ENCODE measurements around the gene MYO9A.

The MYO9A gene

DNA sequence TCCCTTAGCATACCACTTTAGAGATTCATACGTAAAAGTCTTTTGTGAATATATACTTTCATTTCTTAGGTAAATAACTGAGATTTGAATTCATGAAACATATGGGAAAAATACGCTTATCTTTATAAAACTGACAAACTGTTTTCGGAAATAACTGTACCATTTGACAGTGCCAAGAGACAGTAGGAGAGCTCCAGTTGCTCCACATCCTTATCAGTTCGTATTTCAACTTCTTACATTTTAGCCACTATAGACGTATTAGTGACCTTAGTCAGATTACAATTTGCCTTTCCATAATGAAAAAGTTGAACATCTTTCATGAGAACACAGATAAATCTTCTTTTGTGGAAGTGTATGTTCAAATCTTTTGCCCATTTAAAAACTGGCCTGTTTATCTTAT, 174.1 kb downstream of the MYO9A start:
- no peaks in the 10 kb centered on the region for H3K36me3 ChIP-seq (ENCODE audit: control insufficient read depth, insufficient read depth, low read length)
- H3K4me3 ChIP-seq (ENCODE audit: low read length) = no peak overlapping the region

DNA sequence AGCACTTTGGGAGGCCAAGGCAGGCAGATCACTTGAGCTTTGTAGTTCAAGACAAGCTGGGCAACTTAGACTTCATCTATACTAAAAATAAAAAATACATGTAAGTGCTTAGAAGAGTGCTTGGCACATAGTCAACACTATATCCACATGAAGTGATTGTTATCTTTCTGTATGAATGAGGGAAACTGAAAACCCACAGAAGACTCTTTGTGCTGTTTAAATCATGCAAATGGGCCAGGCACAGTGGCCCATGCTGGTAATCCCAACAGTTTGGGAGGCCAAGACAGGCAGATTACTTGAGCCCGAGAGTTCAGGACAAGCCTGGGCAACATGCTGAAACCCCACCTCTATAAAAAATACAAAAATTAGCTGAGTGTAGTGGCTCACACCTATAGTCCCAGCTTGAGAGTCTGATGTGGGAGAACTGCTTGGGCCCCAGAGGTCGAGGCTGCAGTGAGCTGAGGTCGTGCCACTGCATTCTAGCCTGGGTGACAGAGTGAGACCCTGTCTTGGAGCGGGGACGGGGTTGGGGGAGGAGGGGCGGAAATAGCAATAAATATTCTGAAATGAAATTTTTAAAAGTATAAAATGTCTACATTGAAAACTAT, 177.9 kb downstream of the MYO9A start:
- no peak overlapping the region for H3K4me3 ChIP-seq (ENCODE audit: low read length)
- H3K27me3 ChIP-seq (ENCODE audit: control insufficient read depth, insufficient read depth, low read length) = no peaks in the 10 kb centered on the region

More for the DNA sequence above, 174.1 kb downstream of the MYO9A start:
- Histone ChIP-seq H3K4me1 (ENCODE audit: control insufficient read depth, insufficient read depth, low read length) (no peaks in the 10 kb centered on the region), H3K27me3 (ENCODE audit: control insufficient read depth, insufficient read depth, low read length) (no peaks in the 10 kb centered on the region), H3K27ac (ENCODE audit: low read depth, low read length) (no peak overlapping the region), H3K9ac (ENCODE audit: low read length) (no peak overlapping the region)

DNA sequence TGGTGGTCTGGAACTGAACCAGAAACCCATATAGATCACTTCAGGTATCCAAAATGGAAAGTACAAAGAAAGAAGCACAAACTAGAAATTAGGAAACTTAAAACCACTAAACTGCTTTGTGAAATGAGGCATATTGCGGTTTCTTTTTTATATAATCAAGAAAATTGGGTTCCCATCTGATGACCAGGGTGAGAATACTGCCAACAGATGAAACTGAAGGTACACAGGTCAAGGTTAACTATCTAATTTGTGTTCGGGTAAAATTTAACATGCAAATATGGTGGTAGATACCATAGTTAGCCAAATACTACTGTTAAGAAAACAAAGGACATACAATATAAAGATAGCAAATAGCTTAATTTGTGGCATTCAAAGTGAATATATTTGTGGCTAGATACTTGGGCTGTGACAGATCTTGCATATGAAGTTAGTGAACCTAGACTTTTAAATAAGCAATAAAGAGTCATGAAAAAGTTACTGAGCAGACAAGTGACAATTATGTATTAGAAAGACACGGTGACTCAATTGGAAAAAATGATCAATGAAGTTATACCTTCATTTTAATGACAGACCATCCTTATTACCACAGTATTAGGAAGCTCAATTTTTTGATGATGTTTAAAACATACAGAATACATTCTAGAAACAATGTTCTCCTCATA, 180.2 kb downstream of the MYO9A start:
- Histone ChIP-seq H3K27me3 (ENCODE audit: control insufficient read depth, insufficient read depth, low read length) (no peaks in the 10 kb centered on the region), H3K9ac (ENCODE audit: low read length) (no peak overlapping the region), H3K4me1 (ENCODE audit: control insufficient read depth, insufficient read depth, low read length) (no peaks in the 10 kb centered on the region), H3K4me3 (ENCODE audit: low read length) (no peak overlapping the region), H3K36me3 (ENCODE audit: control insufficient read depth, insufficient read depth, low read length) (peaks cover 2% of the 10 kb centered on the region), H3K27ac (ENCODE audit: low read depth, low read length) (no peak overlapping the region)

More for the DNA sequence above, 177.9 kb downstream of the MYO9A start:
- H3K27ac ChIP-seq (ENCODE audit: low read depth, low read length) = no peak overlapping the region
- H3K4me1 ChIP-seq (ENCODE audit: control insufficient read depth, insufficient read depth, low read length) = no peaks in the 10 kb centered on the region
- H3K36me3 ChIP-seq (ENCODE audit: control insufficient read depth, insufficient read depth, low read length) = peaks cover 2% of the 10 kb centered on the region
- H3K9ac ChIP-seq (ENCODE audit: low read length) = no peak overlapping the region

DNA sequence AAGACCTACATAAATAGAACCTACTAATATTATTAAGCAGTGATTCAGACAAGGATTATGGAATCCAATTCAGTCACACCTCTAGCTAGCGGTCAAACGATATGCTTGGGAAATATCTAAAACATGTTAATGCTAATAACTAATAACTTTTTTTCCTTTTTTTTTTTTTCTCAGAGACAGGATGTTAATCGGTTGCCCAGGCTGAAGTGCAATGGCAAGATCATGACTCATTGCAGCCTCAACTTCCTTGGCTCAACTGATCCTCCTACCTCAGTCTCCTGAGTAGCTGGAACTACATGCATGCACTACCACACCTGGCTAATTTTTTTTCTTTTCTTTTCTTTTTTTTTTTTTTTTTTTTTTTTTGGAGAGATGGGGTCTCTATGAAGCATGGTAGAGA, 183.5 kb downstream of the MYO9A start:
- no peaks in the 10 kb centered on the region for H3K4me1 ChIP-seq (ENCODE audit: control insufficient read depth, insufficient read depth, low read length)
- no peak overlapping the region for H3K9ac ChIP-seq (ENCODE audit: low read length)
- H3K27ac ChIP-seq (ENCODE audit: low read depth, low read length) = no peak overlapping the region
- H3K36me3 ChIP-seq (ENCODE audit: control insufficient read depth, insufficient read depth, low read length) = peaks cover 8% of the 10 kb centered on the region
- H3K27me3 ChIP-seq (ENCODE audit: control insufficient read depth, insufficient read depth, low read length) = no peaks in the 10 kb centered on the region
- no peak overlapping the region for H3K4me3 ChIP-seq (ENCODE audit: low read length)

DNA sequence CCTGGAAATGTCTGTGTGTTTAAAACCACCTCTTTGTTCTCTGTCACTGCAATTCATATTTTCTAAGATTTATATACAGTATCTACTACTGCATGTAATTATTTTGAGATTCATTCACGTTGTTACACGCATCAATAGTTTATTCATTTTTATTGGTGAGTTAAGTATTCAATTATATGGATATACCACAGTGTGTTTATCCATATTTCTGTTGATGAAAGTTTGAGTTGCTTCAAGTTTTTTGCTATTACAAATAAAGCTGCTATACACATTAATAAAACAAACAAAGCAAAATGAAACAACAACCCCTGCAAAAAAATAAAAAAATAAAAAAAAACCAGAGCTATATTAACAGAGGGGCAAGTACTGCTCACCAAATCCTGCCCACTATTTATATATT, 185.3 kb downstream of the MYO9A start:
- Histone ChIP-seq H3K27ac (ENCODE audit: low read depth, low read length) (no peak overlapping the region), H3K27me3 (ENCODE audit: control insufficient read depth, insufficient read depth, low read length) (no peaks in the 10 kb centered on the region), H3K9ac (ENCODE audit: low read length) (no peak overlapping the region), H3K4me1 (ENCODE audit: control insufficient read depth, insufficient read depth, low read length) (no peaks in the 10 kb centered on the region), H3K4me3 (ENCODE audit: low read length) (no peak overlapping the region), H3K36me3 (ENCODE audit: control insufficient read depth, insufficient read depth, low read length) (peaks cover 8% of the 10 kb centered on the region)

DNA sequence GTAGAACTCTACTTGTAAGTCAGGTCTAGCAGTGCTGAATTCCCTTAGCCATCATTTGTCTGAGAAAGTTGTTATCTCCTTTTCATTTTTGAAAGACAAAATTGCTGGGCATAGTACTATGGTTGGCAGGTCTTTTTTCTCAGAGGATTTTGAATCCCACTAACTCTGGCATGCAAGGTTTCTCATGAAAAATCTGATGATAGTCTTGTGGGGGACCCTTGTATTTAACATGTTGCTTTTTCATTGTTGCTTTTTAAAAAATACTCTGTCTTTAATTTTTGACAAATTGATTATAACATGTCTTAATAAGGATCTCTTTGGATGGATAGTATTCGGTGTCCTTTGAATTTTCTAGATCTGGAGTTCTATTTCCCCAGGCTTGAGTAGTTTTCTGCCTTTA, 186.7 kb downstream of the MYO9A start:
- Histone ChIP-seq H3K9ac (ENCODE audit: low read length) (no peak overlapping the region), H3K4me1 (ENCODE audit: control insufficient read depth, insufficient read depth, low read length) (no peaks in the 10 kb centered on the region), H3K27ac (ENCODE audit: low read depth, low read length) (no peak overlapping the region), H3K4me3 (ENCODE audit: low read length) (no peak overlapping the region), H3K27me3 (ENCODE audit: control insufficient read depth, insufficient read depth, low read length) (no peaks in the 10 kb centered on the region), H3K36me3 (ENCODE audit: control insufficient read depth, insufficient read depth, low read length) (peaks cover 8% of the 10 kb centered on the region)

DNA sequence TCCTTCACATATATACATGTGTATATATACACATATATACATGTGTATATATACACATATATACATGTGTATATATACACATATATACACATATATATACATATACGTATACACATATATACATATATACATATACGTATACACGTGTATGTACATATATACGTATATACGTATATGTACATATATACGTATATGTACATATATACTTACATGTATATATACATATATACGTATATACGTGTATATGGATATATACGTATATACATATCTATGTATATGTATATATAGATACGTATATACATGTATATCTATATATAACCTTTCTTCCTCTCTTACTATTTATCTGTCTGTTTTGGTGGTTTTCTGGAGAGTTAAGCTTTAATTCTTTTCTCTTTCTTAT, 192.8 kb downstream of the MYO9A start:
- no peaks in the 10 kb centered on the region for H3K36me3 ChIP-seq (ENCODE audit: control insufficient read depth, insufficient read depth, low read length)

DNA sequence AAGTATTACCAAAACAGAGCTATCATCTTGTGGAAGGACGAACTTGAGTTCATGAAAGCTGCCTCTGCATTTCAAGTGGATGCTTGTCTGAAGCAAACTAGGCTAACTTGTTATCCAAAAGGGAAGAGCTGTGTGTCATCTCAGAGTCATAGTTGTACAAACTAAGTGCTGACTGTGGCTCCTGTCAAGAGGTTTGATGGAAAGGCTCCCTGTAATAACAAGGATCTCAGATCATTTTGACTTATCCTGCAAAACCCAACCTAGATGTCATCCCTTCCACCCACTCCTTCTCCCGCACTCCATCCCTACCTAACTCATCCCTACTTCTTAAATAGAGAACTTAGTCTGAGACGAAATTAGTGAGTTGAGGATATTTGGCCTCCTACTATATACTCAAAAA, 196.8 kb downstream of the MYO9A start:
- no peak overlapping the region for H3K4me3 ChIP-seq (ENCODE audit: low read length)
- no peak overlapping the region for H3K9ac ChIP-seq (ENCODE audit: low read length)
- H3K4me1 ChIP-seq (ENCODE audit: control insufficient read depth, insufficient read depth, low read length) = no peaks in the 10 kb centered on the region
- H3K36me3 ChIP-seq (ENCODE audit: control insufficient read depth, insufficient read depth, low read length) = no peaks in the 10 kb centered on the region
- H3K27me3 ChIP-seq (ENCODE audit: control insufficient read depth, insufficient read depth, low read length) = no peaks in the 10 kb centered on the region
- H3K27ac ChIP-seq (ENCODE audit: low read depth, low read length) = no peak overlapping the region

More for the DNA sequence above, 192.8 kb downstream of the MYO9A start:
- Histone ChIP-seq H3K27me3 (ENCODE audit: control insufficient read depth, insufficient read depth, low read length) (no peaks in the 10 kb centered on the region), H3K4me1 (ENCODE audit: control insufficient read depth, insufficient read depth, low read length) (no peaks in the 10 kb centered on the region), H3K27ac (ENCODE audit: low read depth, low read length) (no peak overlapping the region), H3K4me3 (ENCODE audit: low read length) (no peak overlapping the region), H3K9ac (ENCODE audit: low read length) (no peak overlapping the region)

DNA sequence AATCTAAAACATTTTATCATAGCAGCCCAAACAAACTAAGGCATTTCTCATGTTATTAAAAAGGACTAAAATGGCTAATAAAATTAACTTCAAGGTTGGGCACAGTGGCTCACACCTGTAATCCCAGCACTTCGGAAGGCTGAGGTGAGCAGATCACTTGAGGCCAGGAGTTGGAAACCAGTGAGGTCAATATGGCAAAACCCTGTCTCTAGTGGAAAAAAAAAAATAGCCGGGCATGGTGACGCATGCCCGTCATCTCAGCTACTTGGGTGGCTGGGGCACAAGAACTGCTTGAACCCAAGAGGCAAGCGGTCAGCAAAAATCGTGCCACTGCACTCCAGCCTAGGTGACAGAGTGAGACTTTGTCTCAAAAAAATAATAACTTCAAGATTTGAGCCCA, 197.4 kb downstream of the MYO9A start:
- Histone ChIP-seq H3K4me1 (ENCODE audit: control insufficient read depth, insufficient read depth, low read length) (no peaks in the 10 kb centered on the region), H3K36me3 (ENCODE audit: control insufficient read depth, insufficient read depth, low read length) (no peaks in the 10 kb centered on the region), H3K27me3 (ENCODE audit: control insufficient read depth, insufficient read depth, low read length) (no peaks in the 10 kb centered on the region), H3K4me3 (ENCODE audit: low read length) (no peak overlapping the region), H3K9ac (ENCODE audit: low read length) (no peak overlapping the region), H3K27ac (ENCODE audit: low read depth, low read length) (no peak overlapping the region)

DNA sequence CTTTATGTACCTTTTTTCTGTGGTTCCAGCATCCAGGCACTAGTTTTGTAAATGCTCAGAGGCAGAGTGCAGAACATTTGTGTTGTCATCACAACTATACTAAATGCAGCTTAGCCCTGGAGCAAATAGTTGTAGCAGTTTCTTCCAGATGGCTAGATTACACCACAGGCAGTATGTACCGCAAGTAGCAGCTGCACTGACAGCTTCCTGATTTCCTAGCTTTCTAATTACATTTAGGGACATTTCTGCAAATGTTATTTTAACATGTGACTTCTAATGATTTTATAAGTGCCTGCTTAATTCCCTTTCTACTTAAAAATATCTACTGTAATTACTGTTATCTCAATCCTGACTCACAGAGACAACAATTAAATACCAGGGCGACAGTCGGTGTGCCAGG, 201.1 kb downstream of the MYO9A start:
- Histone ChIP-seq H3K4me3 (ENCODE audit: low read length) (no peak overlapping the region), H3K27me3 (ENCODE audit: control insufficient read depth, insufficient read depth, low read length) (no peaks in the 10 kb centered on the region), H3K36me3 (ENCODE audit: control insufficient read depth, insufficient read depth, low read length) (no peaks in the 10 kb centered on the region), H3K4me1 (ENCODE audit: control insufficient read depth, insufficient read depth, low read length) (no peaks in the 10 kb centered on the region), H3K27ac (ENCODE audit: low read depth, low read length) (no peak overlapping the region), H3K9ac (ENCODE audit: low read length) (no peak overlapping the region)

DNA sequence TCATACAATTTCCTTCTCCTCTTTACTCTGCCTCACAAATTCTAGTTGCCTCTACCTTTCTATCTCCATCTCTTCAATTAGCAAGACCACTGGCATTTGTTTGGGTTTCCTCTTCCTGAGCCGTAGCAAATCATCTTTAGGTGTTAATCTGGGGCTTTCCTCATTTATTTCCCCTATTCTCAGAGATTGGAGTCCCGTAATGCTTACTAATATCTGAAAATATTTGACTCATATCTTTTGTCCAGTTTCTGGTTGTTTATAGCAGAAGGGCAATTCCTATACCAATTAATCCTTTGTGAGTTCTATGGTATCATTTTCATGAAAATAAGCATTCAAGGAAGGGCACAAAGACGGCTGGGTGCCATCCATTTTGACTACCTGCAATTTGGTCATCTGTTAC, 203.9 kb downstream of the MYO9A start:
- Histone ChIP-seq H3K9ac (ENCODE audit: low read length) (no peak overlapping the region), H3K4me1 (ENCODE audit: control insufficient read depth, insufficient read depth, low read length) (no peaks in the 10 kb centered on the region), H3K27me3 (ENCODE audit: control insufficient read depth, insufficient read depth, low read length) (no peaks in the 10 kb centered on the region), H3K4me3 (ENCODE audit: low read length) (no peak overlapping the region), H3K36me3 (ENCODE audit: control insufficient read depth, insufficient read depth, low read length) (no peaks in the 10 kb centered on the region), H3K27ac (ENCODE audit: low read depth, low read length) (no peak overlapping the region)

DNA sequence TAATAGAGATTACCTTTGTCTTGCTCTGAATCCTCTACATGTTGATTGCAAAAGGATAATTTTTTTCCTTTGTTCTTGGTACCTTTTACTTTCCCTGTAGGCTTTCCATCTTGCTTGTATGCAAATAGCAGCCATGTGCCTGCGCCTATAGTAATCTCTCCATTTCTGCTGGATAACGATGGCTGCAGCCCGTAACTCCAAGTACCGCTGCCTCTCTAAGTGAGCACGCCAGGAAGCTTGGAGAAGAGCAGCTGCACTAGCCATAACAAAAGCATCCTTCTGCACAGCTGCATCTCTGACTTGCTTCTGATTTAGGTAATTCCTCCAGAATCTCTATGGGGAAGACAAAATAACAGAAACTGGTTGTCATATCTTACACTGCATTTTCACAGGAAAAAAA, 218.3 kb downstream of the MYO9A start:
- Histone ChIP-seq H3K36me3 (ENCODE audit: control insufficient read depth, insufficient read depth, low read length) (peaks cover 10% of the 10 kb centered on the region), H3K4me3 (ENCODE audit: low read length) (no peak overlapping the region), H3K27me3 (ENCODE audit: control insufficient read depth, insufficient read depth, low read length) (no peaks in the 10 kb centered on the region), H3K9ac (ENCODE audit: low read length) (no peak overlapping the region), H3K27ac (ENCODE audit: low read depth, low read length) (no peak overlapping the region), H3K4me1 (ENCODE audit: control insufficient read depth, insufficient read depth, low read length) (no peaks in the 10 kb centered on the region)

DNA sequence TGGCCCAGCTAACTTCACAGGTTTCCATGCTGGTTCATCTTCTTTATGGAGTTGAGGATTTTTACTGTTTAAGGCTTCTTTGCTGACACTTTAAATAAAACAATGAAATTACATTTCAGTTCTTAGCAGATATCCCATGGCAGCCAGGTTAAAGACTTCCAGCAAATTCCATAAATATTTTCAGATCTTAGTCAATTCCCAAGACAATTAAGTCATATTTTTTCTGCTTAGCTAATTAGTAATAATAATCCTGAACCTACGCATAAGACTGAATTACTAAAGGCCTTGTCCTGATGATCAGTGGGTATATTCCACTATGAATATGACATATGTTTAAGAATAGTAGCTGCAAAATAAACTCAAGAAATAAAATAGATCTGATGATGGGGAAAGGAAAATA, 224.3 kb downstream of the MYO9A start:
- Histone ChIP-seq H3K9ac (ENCODE audit: low read length) (no peak overlapping the region), H3K27me3 (ENCODE audit: control insufficient read depth, insufficient read depth, low read length) (no peaks in the 10 kb centered on the region)

More for the DNA sequence above, 224.3 kb downstream of the MYO9A start:
- H3K4me1 ChIP-seq (ENCODE audit: control insufficient read depth, insufficient read depth, low read length) = no peaks in the 10 kb centered on the region
- peaks cover 5% of the 10 kb centered on the region for H3K36me3 ChIP-seq (ENCODE audit: control insufficient read depth, insufficient read depth, low read length)
- H3K27ac ChIP-seq (ENCODE audit: low read depth, low read length) = no peak overlapping the region
- no peak overlapping the region for H3K4me3 ChIP-seq (ENCODE audit: low read length)
